Measurements from ENCODE around the gene KNDC1.
"Not testable (repeated sequence)": the region's sequence is repeated elsewhere in the genome, so short reads cannot be mapped to it uniquely, and the experiment has no call there.

The KNDC1 gene

DNA sequence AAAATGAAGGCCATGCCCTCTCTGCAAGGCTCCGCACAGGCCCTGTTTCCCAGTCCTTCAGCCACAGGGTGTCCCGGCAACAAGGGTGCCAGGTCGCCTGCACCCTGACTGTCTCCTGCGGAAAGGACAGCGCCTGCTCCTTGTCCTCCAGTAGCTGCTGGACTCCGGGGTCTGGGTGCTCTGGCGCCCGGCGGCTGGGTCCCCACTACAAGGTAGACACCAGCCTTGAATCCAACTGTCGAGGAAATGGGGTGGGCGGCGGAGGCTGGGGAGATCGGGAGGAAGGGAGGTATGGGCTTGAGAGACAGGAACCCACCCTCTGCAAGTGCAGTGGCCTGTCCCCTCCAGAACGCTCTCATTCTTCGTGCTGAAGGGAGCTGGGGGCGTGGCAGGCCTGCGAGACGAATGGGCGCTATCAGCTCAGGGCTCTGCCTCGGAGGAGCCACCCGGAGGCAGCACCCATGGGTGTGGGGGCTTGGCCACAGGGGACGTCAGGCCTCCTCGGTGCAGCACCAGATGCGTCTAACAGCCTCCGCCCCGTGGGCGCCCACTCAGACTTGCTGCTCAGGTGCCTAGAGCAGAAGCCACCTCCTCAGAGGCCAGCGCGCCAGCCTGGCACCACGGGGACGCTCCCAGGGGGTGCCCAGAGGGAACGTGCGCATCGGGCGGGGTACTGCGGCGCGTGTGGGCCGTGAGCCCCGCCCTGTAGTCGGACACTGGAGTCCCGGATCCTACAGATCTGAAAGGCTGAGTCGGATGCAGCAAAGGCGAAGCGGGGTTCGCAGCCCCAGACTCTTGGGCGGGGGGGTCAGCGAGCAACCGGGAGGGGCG, 101.1 kb downstream of the KNDC1 start:
- peak; percentile 74 for DNase-seq (ENCODE audit: low spot score)

DNA sequence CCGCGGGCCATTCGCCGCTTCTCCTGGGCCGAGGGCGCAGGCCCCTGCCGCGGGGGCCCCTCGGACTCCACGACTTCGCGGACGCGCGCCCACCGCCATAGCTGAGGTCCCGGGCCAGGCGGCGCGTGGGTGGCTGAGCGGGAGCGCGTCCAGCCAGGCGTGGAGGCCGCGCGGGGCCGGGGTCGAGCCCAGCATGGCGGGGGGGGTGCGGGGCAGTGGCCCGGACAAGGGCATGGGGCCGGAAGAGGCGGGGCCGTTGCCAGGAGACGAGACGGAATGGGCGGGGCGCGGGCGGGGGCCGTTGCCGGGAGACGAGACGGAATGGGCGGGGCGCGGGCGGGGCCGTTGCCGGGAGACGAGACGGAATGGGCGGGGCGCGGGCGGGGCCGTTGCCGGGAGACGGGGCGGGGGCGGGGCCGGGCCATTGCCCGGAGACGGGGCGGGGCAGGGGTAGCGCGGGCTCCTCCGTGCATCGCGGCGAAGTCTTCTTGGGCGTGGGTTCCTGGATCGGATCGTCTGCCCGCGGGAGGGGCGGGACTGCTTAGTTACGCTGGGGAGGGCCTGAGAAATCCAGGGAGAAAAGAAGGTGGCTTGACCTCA, 101.8 kb downstream of the KNDC1 start:
- peak; percentile 85 for DNase-seq (ENCODE audit: low spot score)

DNA sequence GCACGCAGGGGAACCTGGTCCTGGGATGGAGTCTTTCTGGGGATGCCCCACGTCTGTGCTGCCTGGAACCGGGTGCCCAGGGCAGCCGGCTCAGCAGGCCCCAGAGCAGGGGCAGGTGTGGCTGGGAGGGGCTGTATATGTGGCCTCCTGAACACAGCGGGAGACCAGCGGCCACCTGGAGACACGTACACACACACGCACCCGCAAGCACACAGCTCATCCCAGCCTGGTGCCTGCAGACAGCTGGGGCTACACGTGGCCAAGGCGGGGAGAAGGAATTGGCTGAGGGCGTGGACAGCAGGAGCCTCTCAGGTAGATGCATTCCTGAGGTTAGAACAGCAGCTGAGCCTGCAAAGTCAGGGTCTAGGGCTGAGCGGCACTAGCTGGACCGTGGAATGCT, 102.7 kb downstream of the KNDC1 start:
- no peak for DNase-seq (ENCODE audit: low spot score)

DNA sequence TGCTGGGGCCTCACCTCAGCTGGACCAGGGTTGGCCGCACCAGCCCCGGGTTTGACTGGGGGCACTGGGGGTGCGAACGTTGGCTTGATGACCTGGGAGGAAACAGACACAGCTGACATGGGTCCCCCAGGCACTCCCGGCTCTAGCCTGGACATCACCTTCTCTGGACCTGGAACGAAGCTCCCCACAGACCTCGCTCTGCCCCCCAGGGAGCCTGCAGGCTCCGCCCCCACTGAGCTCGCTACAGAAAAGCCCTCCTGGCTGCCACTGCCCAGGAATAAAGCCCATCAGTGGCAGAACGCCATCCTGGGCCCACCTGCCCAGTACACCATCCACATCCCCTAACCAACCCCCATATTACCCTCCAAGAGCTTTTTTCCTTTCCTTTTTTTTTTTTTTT, 103.7 kb downstream of the KNDC1 start:
- no peak for DNase-seq (ENCODE audit: low spot score)

DNA sequence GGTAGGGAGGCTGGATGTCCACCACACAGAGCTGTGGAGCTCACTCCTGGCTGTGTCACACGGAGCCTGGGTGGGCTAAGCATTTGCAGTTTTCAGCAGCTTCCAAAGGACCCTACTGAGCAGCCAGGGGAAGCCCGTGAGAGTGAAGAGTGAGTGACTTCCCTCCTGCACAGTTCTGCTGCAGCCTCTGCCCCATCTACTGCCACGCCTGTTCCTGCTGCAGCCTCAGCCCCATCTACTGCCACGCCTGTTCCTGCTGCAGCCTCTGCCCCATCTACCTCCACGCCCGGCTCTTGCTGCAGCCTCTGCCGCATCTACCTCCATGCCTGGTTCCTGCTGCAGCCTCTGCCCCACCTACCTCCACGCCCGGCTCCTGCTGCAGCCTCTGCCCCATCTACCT, 104.4 kb downstream of the KNDC1 start:
- no peak for DNase-seq (ENCODE audit: low spot score)

DNA sequence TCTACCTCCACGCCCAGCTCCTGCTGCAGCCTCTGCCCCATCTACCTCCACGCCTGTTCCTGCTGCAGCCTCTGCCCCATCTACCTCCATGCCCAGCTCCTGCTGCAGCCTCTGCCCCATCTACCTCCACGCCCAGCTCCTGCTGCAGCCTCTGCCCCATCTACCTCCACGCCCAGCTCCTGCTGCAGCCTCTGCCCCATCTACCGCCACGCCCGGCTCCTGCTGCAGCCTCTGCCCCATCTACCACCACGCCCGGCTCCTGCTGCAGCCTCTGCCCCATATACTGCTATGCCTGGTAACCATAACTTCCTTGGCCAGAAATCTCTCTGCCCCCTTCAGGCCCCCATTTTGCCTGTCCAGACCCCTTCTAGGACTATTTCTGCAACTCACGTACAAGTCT, 105.0 kb downstream of the KNDC1 start:
- DNase-seq (ENCODE audit: low spot score): not testable (repeated sequence)

DNA sequence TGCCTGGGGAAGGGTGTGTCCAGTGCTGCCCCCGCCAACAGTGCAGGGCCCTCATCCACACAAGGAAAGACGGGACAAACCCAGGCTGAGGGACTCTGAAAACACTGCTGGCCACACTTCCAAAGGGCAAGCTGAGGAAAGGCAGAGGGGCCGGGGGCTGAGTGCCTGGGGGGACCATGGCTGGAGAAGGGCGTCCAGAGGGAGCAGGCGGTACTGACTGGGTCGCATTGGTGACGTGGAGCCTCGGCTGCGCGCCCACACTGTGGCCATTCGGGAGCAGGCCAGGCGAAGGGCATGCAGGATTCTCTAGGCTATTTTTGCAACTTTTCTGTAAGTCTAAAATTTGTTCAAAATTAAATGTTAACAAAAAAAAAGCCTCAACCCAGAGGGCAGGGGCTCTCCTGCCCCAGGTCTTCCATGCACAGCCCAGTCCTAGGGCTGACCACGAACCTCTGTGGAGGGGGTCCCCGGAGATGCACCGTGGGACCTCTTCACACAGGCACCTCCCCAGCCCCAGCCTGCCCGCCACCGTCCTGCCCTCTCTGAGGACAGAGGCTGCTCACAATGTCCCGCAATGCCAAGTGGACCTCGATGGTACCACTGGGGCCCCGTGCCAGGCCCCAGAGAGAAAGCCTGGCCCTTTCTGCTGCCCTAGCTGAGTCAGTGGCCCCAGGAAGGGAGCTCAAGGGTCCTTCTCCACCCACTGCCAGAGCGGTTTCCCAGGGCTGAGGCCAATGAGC, 106.2 kb downstream of the KNDC1 start:
- DNase-seq (ENCODE audit: low spot score): no peak

DNA sequence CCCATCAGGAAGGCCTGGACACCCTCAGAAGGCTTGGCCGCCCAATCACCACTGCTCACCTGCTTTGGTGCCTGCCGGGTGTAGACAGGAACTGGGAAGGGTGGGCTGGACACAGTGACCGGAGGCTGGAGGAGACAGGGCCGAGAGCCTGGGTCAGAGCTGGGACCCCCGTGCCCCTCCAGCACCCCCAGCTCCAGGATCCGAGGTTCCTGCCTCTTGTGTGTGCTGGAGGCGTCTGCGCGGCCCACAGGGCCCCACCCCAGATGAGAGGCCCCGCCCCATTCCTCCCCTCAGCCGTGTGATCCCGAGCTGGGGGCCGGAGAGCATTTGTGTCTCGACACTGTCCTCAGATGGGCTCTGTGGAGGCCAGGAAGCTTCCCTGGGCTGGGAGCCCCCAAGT, 107.3 kb downstream of the KNDC1 start:
- no peak for DNase-seq (ENCODE audit: low spot score)

DNA sequence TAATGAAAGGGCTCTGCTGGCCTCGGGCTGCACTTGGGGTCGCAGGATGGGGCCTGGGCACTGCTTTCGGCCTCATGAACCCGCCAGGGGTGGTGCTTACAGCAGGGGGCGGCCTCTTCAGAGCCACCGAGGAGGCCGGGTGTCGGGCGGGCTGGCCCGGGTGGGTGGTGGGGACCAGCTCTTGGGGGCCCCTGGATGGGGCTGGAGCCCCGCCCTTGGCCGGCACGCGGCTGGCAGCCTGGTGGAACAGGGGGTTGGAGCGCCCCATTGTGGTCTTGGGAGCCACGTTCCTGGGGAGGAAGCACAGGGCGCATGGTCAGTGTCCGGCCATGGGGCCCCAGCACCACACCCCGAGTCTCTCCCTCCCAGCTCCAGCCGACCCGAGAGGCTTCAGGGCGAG, 107.8 kb downstream of the KNDC1 start:
- DNase-seq (ENCODE audit: low spot score): no peak

DNA sequence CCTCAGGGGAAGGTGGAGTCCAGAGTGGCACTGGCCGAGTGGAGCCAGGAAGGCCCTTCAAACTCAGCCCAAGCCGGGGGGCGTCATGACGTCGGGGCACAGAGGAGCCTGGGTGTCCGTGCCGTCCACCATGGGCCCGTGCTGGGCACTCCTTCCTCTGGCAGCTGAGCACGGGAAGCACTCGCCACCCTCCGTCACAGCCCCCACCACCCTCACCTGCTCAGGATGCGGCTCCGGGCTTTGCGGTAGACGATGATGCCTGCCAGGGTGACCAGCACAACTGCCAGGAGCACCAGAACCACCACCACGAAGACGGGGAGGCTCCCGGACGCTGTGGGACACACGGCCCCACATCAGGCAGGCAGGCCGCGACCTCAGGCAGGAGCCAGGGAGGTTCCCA, 108.5 kb downstream of the KNDC1 start:
- DNase-seq (ENCODE audit: low spot score): no peak

DNA sequence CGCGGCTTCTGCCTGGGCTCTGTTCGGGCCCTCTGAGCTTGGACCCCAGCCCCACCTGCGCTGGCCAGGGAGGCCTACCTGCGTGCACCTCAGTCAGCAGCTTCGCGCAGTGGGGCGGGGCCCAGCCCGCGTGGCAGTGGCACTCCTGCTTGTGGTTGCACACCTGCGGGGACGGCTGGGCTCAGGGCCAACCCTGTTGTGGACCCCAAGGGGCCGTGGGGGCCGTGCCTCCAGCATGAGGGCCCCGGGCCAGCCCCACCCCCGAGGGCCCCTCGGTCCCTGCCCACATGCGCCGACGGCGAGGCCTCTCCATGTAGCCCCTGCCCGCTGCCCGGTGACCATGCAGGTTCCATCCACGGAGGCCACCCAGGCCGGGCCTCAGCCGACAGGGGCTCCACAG, 109.3 kb downstream of the KNDC1 start:
- DNase-seq (ENCODE audit: low spot score): no peak

DNA sequence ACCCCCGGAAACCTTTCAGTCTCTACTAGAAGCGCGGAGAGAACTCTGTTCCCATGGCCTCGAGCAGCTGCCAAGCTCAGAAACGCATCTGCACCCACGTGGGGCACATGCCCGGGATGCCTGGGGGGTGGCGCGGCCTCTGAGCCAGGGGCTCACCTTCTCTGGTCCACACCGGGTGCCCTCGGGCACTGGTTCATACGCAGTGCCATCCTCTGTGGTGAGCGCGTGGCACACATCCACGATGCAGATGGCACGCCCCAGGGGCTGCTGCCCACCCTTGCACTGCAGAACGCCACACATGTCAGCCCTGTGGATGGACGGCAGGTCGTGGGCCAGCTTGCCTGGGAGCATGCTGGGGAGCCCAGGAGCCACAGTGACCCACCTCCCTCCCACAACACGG, 110.2 kb downstream of the KNDC1 start:
- DNase-seq (ENCODE audit: low spot score): no peak

DNA sequence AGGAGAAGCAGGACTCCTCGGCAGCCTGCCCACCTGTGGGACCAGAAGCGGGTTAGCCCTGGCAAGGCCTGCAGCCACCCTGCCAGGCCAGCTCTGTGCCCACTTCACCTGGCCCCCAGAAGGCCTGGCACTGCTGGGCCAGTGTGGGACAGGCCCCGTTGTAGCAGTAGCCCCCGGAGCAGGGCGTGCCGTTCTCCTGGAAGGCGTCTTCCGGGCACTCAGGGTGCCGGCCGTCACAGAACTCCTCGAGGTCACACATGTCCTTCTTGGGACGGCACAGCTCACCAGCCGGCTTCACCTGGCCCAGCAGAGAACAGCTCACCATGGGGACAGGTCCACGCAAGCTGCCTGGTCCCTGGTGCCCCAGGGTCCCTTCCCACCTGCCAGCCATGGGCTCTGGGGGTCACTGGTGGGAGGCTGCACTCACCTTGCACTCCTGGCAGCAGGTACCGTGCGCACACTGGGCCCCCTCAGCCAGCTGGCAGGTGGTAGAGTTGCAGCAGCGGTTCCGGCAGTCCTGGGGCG, 110.8 kb downstream of the KNDC1 start:
- DNase-seq (ENCODE audit: low spot score): no peak

DNA sequence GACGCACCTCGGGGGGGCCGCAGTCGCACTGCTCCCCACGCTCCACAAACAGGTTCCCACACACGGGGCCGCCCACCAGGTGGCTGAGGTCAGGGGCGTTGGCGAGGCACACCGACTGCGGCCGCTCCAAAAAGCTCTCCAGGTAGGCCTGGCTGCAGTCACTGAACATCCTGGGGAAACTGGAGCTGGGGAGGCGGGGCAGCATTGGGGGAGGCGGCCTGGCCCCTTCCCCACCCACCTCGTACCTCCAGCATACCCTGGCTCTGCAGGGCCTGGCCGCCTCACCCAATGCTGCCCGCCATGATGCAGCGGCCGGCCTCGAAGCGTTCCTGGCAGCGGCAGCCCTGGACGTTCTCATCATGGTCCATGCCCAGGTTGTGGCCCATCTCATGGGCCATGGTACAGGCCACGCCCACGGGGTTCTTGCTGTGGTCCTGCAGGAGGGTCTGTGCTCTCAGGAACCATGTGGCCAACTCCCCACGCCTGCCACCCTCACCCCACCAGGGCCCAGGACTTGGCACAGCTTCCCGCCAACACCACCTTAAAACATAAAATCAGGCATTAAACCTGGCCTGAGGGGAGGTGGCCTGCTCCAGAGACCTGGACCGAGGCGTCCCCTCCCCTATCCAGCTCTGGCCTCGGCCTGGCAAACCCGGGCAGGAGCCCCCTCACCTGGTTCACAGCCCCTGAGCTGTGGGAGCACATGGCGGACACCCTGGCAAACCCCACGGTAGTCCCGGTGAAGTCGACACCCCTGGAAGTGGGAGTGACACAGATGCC, 111.7 kb downstream of the KNDC1 start:
- DNase-seq (ENCODE audit: low spot score): no peak

DNA sequence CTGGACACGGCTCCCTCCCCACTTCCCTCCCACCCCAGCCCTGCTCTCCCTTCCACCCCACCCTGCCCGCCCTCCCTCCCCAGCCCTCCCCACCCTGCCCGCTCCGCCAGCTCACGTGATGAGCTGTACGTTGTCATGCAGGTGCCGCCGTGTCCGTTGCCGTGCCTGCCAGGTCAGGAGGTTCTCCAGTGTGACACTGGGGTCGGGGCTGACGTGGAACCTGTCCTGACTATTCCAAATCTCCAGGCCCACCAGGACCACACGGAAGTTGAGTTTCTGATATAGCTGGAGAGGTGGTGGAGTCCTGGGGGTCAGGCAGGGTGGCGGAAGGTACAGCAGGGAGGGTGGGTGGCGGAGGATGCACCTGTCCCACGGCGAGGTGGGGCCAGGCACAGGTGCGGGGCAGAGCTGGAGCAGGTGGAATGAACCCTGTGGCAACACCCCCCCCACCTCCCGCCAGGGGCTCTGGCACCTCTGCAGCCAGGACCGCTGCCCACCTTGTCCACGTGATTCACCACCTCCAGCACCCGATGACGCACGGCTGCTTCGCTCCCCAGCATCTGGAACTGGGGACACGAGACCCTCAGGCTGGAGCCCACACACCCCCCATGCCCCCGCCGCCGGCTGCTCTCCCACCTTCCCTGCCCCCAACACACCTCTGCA, 112.4 kb downstream of the KNDC1 start:
- no peak for DNase-seq (ENCODE audit: low spot score)

DNA sequence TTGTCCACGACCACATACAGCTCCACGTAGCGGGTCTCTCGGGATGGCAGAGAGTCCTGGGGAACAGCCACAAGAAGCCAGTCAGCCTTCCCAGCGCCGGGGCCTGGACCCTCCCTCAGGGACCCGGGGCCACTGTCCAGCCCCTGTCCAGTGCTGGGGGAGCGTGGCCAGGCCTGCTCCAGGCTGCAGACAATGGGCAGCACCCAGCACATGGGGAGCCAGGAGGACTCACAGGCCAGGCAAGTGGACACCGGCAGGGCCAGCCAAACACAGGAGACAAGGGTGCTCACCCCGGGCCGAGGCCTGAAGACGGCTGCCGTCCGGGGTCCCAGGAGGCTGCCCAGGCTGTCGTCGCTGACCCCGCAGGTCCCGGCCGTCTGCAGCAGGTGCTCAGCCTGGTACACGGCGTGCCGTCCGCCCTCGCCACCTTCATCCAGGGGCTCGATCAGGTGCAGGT, 113.0 kb downstream of the KNDC1 start:
- no peak for DNase-seq (ENCODE audit: low spot score)

DNA sequence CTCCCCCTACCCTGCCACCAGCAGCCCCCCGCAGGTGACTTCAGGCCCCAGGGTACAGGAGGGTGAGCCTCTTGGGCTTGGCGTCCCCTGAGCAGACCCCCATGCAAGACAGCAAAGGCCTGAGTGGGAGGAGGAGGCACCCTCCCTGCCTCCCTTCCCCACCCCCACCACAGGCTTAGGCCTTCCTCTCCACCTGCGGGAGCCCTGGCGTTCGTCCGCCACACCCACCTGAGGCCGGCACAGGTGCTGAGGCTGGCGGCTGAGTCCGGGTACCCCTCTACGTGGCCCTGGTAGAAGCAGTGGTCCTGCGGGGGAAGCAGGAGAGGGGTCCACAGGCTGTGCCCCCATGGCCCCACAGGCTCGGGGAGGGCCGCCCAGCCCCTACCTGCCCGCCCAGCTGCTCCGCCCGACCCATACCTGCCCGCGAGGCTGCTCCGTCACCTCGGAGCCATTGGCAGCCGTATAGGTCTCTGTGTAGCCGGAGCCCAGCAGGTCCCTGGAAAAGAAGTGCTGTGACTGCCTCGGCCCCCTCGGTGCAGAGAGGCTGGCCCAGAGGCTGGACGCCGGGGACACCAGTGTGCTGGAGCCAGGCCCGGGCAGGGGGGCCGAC, 113.6 kb downstream of the KNDC1 start:
- DNase-seq (ENCODE audit: low spot score): no peak

DNA sequence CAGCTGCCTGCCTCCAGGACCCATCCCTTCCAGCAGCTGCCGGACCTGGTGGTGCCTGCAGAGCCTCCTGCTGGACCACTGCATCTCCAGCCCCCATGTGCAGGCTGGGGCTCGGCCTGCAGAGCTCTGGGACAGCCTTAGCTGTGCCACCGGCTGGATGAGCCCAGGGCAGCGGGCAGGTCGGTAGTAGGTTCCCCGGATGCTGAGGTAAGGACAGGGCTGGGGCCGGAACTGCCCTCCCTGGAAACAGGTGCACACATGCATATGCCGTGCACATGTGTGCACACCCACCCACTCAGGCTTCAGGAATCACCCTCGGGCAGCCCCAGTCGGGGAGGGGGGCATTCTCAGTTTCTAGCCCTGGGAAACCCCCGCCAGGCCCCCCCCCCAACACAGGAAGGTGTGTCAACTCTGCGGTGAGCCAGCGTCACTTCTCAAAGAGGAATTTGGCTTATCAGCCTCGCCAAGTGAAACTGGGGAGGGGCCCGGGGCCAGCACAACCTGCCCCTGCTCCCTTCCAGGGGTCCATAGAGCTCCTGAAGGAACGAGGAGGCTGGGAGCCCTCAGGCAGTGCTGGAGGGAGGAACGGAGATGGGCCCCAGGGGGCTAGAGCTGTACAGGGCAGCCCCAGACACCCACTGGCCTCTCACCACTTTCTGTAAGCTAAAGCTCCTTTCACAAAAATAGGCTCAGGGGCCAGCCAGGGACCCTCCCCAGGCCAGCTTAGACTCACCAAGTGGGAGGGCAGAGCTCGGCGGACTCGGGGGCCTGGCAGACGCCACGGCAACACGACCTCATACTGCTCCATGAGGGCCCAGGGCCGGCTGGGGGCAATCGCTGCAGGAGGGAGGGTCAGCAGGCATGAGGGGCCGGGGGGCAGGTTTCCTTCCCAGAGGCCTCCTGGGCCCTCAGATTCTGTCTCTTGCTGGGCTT, 115.0 kb downstream of the KNDC1 start:
- DNase-seq (ENCODE audit: low spot score): no peak

DNA sequence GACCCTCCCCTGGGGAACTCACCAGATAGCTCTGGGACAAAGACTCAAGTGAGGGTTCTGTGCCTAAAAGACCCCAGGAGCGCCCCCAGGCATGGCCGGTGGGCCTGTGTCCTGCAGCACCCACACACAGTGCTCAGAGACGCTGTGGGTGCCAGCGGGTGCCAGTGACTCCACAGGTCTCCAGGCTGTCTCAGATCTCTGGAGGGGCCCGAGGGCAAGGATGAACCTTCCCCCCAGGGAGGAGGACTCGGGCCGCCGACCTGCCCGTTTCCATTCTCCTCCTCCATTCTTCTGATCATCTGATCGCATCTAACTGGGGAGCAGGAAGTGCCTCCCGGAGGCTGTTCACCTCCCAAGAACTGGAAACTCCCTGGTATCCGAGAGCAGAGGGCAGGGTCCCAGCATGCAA, 115.7 kb downstream of the KNDC1 start:
- no peak for DNase-seq (ENCODE audit: low spot score)

All from hematopoietic multipotent progenitor cell treated with erythropoietin and hydrocortisone succinate and interleukin-3 and kit ligand, for 17 days (in vitro differentiated cells).